Upper lobe of left lung (tissue), 4 donors: Measurements from ENCODE around the gene MYL4.

Source experiments
- EP300 ChIP-seq, 4 donors: sonication (generic); formaldehyde crosslinking; IDR thresholded peaks; one replicate each; pipeline ENCODE4 v1.5.1; 2017; ENCODE audit warnings: antibody characterized with exemption in 4 of 4, control low read depth in 2 of 4
- POLR2A ChIP-seq, 4 donors: fragments of 450-650 bp; IDR thresholded peaks; one replicate each; pipeline ENCODE4 v1.5.1; 2016 to 2017; ENCODE audit warnings: antibody characterized with exemption in 4 of 4, mild to moderate bottlenecking in 2 of 4
- POLR2AphosphoS5 ChIP-seq, 2 donors: sonication (generic); formaldehyde crosslinking; IDR thresholded peaks; one replicate each; pipeline ENCODE4 v1.5.1; 2017; ENCODE audit warnings: antibody characterized with exemption in 2 of 2
- TF ChIP-seq, protein P1 (sequence below), 6 experiments: fragments of 450-650 bp in 4 of 6; fragments of 200-600 bp in 2 of 6; sonication (generic) in 2 of 6; IDR thresholded peaks; one replicate each; pipeline ENCODE4 v1.5.1; 2016 to 2019; ENCODE audit warnings: antibody characterized with exemption in 6 of 6

DNA sequence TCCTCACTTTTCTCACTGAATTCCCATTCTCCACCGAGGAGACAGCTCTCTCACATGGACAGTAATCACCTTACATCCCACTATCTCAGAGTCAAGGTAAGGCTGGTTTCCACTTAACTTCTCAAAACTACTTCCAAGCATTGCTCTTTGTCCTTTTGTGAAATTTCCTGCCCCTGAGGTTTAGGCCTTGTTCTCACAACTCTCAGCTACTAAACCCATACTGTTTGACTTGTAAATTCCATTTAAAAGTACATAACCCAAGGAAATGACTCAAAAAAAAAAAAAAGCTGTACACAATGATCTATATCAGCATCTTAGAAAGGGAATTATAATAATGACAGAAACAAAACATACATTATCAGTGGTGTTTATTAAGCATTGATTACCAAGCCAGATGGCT lies 28.8 kb upstream of the MYL4 start:
- no peak for TF ChIP-seq POLR2AphosphoS5 (IDR thresholded peaks at IDR 0.05)
- TF ChIP-seq, protein P1, sequence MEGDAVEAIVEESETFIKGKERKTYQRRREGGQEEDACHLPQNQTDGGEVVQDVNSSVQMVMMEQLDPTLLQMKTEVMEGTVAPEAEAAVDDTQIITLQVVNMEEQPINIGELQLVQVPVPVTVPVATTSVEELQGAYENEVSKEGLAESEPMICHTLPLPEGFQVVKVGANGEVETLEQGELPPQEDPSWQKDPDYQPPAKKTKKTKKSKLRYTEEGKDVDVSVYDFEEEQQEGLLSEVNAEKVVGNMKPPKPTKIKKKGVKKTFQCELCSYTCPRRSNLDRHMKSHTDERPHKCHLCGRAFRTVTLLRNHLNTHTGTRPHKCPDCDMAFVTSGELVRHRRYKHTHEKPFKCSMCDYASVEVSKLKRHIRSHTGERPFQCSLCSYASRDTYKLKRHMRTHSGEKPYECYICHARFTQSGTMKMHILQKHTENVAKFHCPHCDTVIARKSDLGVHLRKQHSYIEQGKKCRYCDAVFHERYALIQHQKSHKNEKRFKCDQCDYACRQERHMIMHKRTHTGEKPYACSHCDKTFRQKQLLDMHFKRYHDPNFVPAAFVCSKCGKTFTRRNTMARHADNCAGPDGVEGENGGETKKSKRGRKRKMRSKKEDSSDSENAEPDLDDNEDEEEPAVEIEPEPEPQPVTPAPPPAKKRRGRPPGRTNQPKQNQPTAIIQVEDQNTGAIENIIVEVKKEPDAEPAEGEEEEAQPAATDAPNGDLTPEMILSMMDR (IDR thresholded peaks at IDR 0.05) = no peak
- no peak for TF ChIP-seq POLR2A (IDR thresholded peaks at IDR 0.05)
- no peak for TF ChIP-seq EP300 (IDR thresholded peaks at IDR 0.05)
